NCI-H2171 (cell line): ENCODE measurements around the gene HSPA12A.

Experiments
- DNase-seq: peaks from one replicate; lab custom pipeline; 2025; lab: John Stamatoyannopoulos, UW

Gene HSPA12A

DNA sequence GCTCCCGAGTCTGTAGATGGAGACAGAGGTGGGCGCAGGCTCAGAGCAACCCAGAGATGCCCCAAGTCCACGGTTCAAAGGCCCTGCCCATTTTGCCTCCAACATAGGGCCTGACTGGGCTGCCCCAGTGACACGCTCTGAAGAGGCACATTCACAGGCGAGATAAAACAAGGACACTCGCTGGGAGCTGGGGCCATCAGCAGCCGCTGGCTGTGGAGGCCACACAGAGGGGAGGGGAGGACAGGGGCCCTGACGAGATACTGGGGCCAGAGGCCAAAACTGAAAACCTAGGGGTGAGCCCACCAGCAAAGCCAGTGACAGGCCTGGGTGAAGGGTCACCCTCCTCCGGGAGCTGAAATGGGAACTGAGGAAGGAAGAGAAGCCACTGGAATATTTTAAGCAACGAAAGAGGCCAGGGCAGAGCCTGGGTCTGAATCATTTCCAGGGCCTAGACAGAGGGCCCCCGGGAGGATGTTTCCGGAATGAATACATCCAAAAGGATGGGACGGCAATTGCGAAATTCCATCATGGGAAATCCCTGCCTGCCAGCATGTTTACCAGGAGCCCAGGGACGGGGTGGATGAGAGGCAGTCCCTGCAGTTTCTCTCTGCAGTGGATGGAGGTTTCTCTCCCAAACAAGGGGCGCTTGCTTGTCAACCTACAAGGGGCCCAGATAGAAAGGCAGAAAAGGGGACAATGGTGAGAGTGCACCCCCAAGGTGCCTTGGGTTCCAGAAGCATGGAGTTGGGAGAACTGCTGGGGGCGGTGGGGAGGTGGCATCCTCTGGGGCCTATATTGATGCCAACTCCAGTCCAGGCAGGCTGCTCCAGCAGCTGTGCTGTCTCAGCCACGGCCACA, 29.0 kb upstream of the HSPA12A start:
- DNase-seq, result no peak

DNA sequence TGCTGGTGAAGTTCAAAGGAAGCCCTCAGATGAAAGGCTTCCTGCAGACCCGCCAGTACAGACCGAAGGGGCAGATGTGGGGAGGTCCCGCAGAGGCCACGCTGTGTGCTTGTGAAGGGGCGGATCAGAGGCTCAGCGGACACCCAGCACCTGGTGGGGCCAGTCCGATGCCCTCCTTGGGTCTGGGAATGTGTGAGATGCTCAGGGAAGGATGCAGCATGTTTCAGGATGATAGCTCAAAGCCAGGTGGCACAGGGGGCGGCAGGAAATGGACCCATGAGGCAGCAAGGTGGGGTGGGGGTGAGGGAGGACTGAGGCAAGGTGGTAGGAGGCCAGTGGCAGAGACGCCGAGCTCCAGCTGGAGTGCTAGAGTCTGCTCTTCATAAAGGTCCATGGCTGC, 27.9 kb upstream of the HSPA12A start:
- DNase-seq, result no peak

DNA sequence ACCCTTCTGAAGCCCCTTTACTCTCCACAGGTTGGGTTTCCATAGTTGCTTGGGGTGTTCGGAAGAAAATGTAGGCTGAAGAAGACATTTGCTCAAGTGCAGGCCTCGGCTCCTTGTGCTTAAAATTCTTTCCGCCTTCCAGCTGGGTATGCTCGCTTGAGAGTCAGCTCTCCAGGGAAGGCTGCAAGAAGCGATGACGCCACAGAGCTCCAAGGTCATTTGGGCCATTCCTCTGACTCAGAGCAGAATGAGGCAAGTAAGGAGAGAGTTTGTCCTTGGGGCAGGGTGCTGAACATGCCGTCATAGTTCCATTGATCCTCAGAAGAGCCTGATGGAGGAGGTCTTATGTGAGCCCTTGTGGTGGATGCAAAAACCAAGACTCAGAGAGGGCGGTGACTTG, 27.4 kb upstream of the HSPA12A start:
- no peak for DNase-seq

DNA sequence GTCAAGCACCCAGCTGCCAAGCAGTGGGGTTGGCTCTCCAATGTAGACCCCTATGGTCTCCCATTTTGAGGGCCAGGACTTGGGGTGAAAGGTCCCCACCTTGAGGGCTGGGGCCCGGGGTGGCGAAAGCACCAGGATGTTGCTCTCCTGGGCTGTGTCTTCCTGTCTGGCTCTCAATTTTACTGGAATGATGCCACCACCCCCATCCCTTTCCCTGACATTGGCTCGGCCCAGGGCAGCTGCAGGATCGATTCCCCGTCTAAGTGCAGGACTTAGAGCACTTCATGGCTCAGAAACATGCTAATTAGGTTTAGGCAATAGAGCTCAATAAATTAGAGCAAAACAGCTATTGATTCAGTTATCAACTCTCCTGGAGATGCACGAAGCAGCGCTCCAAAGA, 27.0 kb upstream of the HSPA12A start:
- DNase-seq, result no peak

DNA sequence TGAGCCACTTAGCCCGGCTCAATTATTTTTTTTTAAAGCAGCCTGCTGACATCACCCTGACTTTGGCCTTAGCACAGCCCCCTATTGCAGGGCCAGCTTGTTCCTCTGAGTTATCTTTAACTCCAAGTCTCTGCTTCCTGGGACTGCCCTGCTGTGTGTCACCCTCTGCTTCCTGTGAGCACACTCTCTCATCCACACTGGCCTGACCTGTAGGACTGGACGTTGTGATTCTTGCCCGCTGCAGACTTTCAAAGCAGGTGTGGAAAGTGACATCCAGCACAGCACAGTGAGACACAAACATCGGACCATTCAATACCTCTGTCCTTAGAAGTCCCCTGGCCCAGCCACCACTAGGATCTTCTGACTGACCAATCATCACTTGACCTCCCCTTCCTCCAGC, 26.4 kb upstream of the HSPA12A start:
- no peak for DNase-seq

DNA sequence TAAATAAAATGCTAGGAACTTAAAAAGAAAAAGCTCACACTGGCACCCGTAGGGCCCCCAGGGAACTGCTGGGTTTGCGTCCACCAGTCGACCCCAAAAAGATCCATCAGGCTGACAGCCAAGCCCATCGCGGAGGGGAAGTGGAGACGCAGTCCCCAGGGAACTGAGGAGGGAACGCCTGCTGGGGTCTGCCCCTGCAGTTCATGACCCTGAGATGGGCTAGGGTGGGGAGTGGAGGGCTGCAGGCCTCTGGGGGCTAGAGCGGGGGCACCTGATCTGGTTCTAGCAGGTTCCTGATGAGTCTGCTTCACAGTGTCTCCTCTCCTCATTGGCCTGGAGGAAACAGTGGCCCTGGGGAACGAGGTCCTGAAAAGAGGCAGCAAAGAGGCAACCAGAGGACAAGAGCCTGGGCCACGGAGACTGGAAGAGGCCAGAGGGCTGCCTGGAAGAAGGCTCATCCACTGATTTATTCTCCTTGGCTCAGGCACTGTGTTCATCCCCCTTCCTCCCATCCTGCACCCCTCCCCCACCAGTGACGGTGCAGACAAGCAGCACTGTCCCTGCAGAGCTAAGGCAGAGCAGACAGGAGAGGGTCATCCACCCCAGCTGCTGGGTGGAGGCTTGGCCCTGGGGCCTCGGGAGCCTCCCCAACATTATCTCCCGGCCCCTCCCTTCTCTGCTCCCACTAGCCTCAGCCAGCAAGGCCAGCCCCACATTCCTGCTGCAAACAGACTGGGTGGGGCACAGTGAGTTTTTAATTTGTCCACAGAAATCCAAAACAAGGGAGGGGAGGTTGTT, 24.7 kb upstream of the HSPA12A start:
- no peak for DNase-seq

DNA sequence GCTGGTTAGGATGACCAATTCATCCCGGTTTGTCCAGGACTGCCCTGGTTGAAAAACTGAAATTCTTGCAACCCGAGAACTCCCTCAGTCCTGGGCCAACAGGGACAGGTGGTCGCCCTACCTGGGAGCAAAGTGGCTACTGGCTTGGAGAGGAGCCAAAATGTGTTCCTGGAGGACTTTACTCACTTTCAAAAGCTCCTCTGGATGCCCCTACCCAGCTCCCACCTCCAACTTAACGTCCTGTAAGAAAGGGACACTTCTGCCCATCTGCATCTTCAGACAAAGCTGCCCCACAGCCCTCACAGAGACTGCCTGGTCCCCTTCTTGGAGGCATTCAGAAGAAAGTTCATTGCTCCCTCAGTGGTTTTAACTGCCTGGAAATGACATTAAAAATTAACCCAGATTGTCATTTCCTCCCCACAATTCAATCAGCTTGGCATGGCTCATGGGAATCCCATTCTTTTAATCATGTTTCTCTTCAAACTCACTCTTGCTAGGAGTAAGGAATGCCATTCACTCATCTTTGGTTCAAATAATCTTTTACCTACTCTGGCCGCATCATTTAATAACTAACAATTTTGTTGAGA, 24.0 kb upstream of the HSPA12A start:
- DNase-seq, result no peak

DNA sequence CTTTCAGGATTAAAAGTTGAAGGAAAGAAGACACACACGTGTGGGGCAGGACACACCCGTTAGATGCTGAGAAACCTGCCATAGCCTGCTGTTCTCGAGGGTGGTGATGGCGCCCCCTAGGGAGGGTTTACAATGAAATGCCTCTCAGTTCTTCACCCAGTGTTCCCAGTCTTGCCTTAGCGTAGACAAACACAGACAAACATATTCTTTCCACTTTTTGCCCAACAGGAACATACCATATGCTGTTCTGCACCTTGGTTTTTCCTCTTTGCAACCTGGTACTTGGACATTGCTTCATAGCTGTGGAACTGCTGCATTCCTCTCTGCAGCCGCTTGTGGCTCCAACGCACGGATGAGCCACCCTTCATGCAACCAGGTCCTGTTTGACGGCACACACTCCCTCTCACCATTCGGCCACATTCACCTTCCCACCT, 23.3 kb upstream of the HSPA12A start:
- DNase-seq, result no peak

DNA sequence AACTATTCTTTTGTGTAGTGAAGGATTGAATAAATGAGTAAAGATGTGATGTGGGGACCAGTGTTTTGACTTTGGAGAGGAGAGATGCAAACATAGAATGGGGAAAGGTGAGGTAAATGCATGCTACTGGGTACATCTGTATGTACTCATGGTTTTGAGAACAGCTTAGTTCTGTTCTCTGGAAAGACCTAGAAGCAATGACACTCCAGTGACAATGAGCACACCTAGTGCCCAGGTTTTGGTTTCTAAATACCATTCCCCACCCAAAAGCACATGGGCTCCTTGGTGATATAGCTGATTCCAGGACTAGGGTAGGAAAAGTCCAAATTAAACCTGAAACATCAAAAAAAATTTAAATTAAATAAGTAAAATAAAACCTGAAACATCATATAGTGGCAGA, 22.6 kb upstream of the HSPA12A start:
- no peak for DNase-seq

DNA sequence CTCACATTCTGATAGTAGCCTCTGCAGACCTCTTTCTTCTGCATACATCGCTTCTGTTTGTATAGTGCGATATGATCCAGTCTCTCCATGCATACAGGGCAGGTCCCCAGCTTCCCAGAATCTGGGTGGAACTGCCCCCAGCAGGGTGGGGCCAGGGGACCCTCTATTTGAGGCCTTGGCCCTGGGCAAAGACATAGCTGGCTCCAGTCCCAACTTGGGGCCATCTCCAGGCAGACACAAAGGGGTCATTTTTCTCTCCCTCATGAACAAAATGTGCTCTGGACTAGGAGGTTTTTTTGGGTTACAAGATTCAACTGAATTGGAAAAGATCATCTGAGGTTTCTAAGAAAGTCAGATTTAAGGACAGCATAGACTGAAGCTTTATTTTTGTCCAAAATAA, 21.1 kb upstream of the HSPA12A start:
- no peak for DNase-seq

DNA sequence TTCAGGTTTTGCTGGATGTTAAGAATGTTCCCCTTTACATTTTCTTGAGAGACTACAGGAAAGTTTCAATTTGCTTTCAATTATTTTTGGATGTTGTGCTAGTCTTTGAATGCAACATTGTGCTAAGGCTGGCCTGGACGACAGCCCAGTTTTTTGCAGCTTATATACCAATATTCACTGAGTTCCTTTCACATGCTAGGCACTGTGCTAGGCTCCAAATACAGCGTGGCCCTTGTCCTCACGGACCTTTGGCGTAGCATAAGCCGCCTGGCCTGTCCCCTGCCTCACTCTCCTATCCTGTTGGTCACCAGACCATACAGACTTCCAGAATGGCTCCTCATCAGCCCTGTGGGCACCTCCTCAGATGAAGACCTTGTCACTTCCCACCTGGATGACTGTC, 19.5 kb upstream of the HSPA12A start:
- DNase-seq, result no peak

DNA sequence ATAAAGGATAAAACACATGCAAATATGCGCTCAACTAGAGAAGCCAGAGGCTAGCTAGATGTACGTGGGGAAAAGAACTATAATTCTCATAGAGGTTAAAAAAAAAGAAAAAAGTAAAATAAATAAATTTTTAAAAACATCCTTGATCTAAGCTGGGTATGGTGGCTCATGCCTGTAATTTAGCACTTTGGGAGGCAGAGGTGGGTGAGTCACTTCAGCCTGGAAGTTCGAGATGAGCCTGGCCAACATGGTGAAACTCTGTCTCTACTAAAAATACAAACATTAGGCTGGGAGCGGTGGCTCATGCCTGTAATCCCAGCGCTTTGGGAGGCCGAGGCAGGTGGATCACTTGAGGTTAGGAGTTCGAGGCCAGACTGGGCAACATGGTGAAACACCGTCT, 18.6 kb upstream of the HSPA12A start:
- DNase-seq, result no peak

DNA sequence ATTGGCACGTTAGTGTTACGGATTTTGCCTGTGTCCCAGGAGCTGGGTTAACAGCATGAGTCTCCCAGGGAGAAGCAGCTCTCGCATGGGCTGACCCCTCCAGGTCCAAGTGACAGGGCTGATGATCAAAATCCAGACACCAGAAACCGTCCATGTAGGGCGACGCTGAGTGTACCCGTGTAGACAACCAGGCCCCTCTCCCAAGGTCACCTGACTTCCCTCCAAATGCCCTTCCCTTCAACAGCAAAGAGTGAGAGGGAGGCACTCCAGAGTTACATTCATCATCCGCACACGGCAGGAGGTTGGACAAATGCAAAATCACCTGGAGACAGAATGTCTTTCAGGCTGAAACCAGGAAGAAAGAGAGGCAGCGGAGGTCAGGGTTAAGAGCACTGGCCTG, 14.9 kb upstream of the HSPA12A start:
- no peak for DNase-seq

DNA sequence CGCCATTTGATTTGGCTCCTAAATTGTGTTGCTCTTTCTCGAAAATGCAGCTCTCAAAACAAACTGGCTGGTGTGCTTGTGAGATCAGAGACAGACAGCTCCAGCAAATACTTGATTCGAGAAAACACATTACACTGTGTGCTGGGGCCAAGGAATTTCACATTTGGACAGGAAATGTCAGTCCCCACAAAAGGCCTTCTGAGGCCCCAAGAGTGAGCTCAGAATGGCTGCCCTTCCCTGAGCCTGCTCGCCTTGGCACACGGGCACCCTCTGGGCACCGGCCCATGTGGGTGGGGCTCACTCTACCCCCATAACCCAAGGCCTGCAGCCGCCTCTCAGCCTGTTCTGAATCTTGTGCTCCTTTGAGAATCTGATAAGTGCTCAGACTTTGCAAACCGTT, 13.9 kb upstream of the HSPA12A start:
- DNase-seq, result no peak

DNA sequence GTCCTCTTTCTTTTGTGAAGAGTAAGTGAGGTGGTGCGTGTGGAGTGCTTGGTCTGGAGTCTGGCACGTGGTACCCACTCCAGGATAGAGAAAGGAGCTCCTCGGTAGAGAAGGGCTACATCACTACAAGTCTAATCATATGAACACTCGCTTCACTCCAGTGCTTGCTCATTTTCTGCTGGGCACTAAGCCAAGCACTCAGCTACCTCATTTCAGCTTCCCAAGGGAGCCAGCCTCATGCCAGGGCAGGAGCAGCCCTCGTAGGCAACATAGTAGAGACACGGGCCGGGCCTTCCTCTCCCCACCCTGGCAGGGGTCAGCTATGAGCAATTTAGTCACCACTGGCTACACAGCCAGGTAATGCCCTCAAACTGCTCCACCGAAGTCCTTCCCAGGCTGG, 11.4 kb upstream of the HSPA12A start:
- peak; percentile 73 for DNase-seq

DNA sequence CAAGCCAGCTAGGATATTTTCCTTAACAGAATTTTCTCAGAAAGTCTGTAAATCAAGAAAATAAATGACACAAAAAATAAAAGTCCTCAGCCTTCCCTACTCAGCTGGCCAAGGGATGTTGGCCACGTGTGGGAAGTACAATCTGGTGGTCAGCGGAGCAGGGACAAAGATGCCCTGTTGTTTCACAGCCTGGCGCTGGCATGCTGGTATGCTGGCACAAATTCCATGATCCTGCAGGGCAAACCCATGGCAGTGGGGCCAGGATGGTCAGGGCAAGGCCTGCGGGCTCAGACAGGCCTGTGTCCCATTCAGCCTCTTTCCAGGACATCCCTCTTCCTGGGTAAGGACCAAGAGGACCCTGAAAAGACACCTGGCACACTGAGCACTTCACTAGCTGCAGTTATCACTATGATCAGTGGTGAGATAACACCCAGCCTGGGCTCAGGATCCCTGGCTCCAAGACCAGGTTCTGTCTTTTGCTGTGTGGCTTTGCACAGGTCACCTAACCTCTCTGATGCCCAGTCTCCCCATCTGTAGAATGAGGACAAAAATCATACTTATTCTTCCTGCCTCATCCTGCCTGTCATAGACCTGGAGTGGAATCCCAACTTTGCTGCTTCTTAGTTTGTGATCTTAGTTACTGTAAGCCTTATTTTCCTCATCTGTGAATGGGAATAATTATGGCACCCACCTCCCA, 10.8 kb upstream of the HSPA12A start:
- DNase-seq, result no peak

DNA sequence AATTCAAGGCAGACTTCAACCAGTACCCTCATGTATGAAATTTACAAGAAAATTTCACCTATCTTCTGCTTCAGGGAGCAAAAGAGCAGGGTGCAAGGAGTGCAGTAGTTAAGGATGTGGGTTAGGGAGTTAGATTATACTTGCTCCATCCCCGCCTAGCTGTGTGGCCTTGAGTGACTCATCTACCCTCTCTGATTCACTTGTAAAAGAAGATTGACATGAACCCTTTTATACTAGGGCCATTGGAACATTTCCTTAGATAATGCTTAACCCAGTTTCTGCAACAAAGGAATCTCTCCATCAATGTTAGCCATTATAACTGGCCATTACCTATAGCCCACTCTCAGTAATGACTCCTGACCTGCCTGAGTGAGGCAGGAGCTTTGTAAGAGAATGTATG, 10.2 kb upstream of the HSPA12A start:
- DNase-seq, result no peak

DNA sequence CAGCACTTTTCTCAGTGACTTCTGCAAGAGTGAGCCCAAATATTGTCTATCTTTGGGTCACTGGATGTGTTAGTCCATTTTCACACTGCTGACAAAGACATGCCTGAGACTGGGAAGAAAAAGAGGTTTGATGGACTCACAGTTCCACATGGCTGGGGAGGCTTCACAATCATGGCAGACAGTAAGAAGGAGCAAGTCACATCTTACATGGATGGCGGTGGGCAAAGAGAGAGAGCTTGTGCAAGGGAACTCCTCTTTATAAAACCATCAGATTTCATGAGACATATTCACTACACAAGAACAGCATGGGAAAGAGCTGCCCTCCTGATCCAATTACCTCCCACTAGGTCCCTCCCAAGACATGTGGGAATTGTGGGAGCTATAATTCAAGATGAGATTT, 6.1 kb upstream of the HSPA12A start:
- DNase-seq, result no peak

DNA sequence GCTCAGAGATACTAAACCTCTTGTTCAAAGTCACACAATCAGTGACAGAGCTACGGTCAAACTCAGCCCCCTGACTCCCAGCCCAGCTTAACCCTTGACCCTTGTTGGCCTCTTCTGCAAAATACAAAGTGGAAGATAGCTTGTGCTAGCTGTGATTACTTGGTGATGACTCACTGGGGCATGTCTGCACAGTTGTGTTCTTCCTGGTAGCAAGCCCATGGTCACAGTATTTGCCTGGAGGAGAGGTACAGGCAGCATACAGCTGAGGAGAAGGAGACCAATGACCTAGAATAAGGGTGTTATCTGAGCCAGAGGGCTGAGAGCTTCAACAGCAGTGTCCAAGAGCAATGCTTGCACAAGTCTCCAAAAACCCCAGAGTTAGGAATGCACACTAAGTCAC, 5.7 kb upstream of the HSPA12A start:
- DNase-seq, result no peak

DNA sequence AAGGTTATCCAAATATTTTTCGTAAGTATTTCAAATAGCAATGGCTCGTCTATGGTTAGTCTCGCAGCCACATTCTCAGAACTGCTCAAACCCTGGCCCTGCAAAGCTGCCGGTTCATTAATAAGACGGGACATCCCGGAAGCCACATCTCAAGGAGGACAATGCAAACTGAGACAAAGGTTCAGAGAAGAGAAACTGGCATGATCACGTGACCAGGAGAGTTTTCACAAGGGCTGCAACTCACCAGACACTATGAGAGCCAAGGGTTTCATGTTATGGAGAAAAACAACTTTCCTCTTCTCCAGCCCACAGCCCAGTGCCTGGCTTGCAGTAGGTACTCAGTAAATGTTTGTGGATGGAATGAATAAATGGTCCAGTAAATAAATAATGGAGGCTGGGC, 5.0 kb upstream of the HSPA12A start:
- no peak for DNase-seq

DNA sequence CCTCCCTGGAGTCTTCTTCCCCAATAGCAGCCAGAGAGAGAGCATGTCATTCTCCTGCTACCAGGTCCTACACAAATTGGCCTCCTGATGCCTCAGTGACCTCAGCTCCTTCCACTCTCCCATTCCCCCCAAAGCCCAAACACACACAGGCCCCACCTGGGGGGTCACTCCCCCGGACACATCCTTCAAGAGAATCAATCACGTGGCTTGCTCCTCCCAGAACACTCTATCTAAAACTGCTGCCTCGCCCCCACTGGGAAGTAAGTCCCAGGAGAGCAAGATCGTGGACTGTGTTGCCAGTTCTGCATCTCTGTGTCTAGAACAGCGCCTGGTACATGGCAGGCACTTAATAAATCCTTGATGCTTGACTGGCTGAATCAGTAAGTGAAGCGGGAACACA, 2.5 kb upstream of the HSPA12A start:
- no peak for DNase-seq

DNA sequence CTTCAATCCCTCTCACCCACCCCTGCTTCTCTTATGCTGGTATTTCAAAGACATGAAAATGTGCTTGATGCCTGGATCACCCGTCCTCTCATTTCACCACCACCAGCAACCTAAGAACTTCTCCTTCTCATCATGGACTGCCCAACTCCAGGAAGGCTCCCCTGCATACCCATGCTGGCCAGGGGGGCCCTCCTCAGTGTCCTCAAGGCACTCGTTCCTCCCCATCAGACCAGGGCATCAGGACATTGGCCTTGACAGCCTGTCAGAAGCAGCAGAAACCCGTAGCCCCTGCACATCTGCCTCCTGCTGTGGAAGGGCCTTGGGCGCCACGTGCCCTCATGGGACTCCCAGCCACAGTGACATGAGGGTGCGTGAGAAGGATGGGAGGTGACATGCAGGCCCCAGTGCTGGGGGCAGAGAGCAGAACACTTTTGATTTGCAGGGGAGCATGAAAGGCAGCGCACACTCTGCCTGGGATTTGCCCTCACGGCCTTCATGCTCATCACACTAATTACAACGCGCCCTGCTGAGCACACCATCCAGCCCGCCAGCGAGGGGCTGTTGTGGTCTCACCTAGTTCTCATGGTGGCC, 1.9 kb upstream of the HSPA12A start:
- no peak for DNase-seq
